ENCODE measurements around the gene KCNJ13.

DNA sequence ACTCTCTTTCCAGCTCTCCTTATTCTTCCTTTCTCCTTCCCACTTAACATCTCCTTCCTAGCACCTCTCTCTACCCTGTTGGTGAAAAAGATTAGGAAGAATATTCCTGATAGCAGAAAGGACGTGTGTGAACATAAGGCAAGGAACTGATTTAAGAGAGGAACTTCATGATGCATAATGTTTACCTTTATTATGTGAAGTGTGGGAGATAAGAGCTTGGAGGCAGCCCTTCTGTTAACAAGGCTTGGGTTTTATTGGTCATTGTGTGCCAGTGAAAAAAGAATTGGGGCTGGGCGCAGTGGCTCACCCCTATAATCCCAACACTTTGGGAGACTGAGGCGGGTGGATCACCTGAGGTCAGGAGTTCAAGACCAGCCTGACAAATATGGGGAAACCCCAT, 34.4 kb downstream of the KCNJ13 start:
- TF ChIP-seq, protein P1, sequence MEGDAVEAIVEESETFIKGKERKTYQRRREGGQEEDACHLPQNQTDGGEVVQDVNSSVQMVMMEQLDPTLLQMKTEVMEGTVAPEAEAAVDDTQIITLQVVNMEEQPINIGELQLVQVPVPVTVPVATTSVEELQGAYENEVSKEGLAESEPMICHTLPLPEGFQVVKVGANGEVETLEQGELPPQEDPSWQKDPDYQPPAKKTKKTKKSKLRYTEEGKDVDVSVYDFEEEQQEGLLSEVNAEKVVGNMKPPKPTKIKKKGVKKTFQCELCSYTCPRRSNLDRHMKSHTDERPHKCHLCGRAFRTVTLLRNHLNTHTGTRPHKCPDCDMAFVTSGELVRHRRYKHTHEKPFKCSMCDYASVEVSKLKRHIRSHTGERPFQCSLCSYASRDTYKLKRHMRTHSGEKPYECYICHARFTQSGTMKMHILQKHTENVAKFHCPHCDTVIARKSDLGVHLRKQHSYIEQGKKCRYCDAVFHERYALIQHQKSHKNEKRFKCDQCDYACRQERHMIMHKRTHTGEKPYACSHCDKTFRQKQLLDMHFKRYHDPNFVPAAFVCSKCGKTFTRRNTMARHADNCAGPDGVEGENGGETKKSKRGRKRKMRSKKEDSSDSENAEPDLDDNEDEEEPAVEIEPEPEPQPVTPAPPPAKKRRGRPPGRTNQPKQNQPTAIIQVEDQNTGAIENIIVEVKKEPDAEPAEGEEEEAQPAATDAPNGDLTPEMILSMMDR (IDR thresholded peaks at IDR 0.05) = no peak
- TF ChIP-seq EP300 (IDR thresholded peaks at IDR 0.05) = no peak
- no peak for TF ChIP-seq POLR2A (IDR thresholded peaks at IDR 0.05)
